Left lung (tissue), 10 donors: ENCODE measurements around the gene ATP12A. TPM values are rescaled to one million over a fixed set of nuclear protein-coding genes. Genes with fewer than 3 reads are reported as not detected.

ENCODE experiments used
- ATAC-seq: fragments of 200-7000 bp; cut with Tn5 transposase; one replicate; pipeline ENCODE4 v1.9.1; 2020; ENCODE audit warnings: moderate library complexity
- DNase-seq, 4 donors: peaks; one replicate each; pipeline ENCODE4 v3.0.0-alpha.2; 2013 to 2020
- H3K27ac ChIP-seq, 2 donors: fragments of 200-600 bp; sonication (generic) in 1 of 2; one replicate each; pipeline versions ENCODE4 v1.5.0 to v1.8.0; 2020 to 2021
- H3K27me3 ChIP-seq, 2 donors: fragments of 200-600 bp; sonication (generic) in 1 of 2; one replicate each; pipeline versions ENCODE4 v1.5.0 to v1.8.0; 2020 to 2021
- H3K36me3 ChIP-seq, 2 donors: fragments of 200-600 bp; sonication (generic) in 1 of 2; one replicate each; pipeline versions ENCODE4 v1.5.0 to v1.8.0; 2020 to 2021
- H3K4me1 ChIP-seq, 2 donors: fragments of 200-600 bp; one replicate each; pipeline ENCODE4 v1.8.0; 2021
- H3K4me3 ChIP-seq, 2 donors: fragments of 200-600 bp; sonication (generic) in 1 of 2; one replicate each; pipeline versions ENCODE4 v1.5.0 to v1.8.0; 2020 to 2021; ENCODE audit warnings: mild to moderate bottlenecking in 1 of 2
- H3K9me3 ChIP-seq, 2 donors: fragments of 200-600 bp; sonication (generic) in 1 of 2; one replicate each; pipeline versions ENCODE4 v1.5.0 to v1.8.0; 2020 to 2021
- intact Hi-C, 2 donors: fragments of 100-400 bp; cut with DNase I; formaldehyde crosslinking; loops; one replicate each; pipeline versions ENCODE4 v1.11.2 to v1.14.2; 2022
- polyA plus RNA-seq, 6 donors: library from polyadenylated mRNA; unstranded; fragments of 120-200 nt; gene quantifications; one replicate each; pipeline ENCODE4 v1.2.1, GENCODE V29; 2013; ENCODE audit not compliant: insufficient read length in 6 of 6
- total RNA-seq, 2 donors: library from RNA; stranded (reverse); fragmentation: NEBNext Ultra II Directional; extraction: Animal tissue kit (Norgen Biotek cat#: 25700); gene quantifications; one replicate each; pipeline ENCODE4 v1.2.1, GENCODE V29; 2021
- TF ChIP-seq, protein P1 (sequence below), 2 donors: fragments of 200-600 bp; sonication (generic) in 1 of 2; IDR thresholded peaks; one replicate each; pipeline versions ENCODE4 v1.5.0 to v1.8.0; 2021; ENCODE audit warnings: antibody characterized with exemption in 2 of 2
- donor health status: DM: no; HTN: yes; CAD: no.
- donor health status: DM: no; HTN: no; CAD: no.

Gene ATP12A
- total and polyA plus RNA-seq, 8 donors = 0.08 to 2.0 (median 0.10) TPM; not detected in 3

DNA sequence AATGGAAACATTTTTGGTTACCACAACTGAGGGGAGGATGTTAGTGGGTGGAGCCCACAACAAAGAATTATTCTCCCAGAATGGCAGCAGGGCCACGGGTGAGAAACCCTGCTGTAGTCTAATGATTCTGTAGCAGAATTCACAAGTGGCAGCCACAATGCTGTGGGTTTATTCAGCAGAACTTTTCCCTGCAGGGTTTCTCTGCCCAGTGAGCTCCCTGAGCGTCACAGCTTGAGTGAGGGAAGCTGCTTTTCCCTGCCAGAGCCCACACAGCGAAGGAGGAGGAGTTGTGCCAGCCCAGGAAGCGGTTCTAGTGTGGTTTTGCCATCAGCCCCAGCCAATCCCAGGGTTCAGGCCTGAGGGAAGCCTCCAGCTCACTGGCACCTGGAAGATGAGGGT is 4.4 kb downstream of the ATP12A start:
- DNase-seq = no peak
- Histone ChIP-seq H3K4me3 (no peak overlapping the region), H3K27ac (no peak overlapping the region), H3K36me3 (no peaks in the 10 kb centered on the region), H3K27me3 (peaks cover 17 to 31% of the 10 kb centered on the region in 2 donors), H3K9me3 (no peaks in the 10 kb centered on the region), H3K4me1 (peaks cover 5 to 14% of the 10 kb centered on the region in 2 donors)
- TF ChIP-seq, protein P1, sequence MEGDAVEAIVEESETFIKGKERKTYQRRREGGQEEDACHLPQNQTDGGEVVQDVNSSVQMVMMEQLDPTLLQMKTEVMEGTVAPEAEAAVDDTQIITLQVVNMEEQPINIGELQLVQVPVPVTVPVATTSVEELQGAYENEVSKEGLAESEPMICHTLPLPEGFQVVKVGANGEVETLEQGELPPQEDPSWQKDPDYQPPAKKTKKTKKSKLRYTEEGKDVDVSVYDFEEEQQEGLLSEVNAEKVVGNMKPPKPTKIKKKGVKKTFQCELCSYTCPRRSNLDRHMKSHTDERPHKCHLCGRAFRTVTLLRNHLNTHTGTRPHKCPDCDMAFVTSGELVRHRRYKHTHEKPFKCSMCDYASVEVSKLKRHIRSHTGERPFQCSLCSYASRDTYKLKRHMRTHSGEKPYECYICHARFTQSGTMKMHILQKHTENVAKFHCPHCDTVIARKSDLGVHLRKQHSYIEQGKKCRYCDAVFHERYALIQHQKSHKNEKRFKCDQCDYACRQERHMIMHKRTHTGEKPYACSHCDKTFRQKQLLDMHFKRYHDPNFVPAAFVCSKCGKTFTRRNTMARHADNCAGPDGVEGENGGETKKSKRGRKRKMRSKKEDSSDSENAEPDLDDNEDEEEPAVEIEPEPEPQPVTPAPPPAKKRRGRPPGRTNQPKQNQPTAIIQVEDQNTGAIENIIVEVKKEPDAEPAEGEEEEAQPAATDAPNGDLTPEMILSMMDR (IDR thresholded peaks at IDR 0.05) = no peak
- ATAC-seq = no peak
- intact Hi-C loops = no loop called here

DNA sequence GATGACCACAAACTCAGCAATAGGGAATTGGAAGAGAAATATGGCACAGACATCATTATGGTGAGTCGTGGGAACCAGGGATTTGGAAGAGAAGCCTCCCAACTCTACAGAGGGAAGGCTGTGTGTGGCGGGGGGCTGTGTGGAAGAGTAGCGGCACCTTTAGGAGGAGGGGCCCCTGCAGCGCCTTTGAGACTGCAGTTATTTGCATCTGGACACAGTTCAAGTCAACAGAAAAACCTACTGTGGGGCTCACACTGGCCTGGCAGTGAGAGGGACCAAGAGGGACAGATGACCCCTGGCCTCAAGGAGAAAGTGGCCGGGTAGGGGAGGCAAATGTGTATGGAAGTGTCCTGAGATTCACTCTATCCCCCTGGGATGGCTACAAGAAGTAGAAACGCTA is 5.1 kb downstream of the ATP12A start:
- H3K27ac ChIP-seq = no peak overlapping the region
- H3K36me3 ChIP-seq = no peaks in the 10 kb centered on the region
- DNase-seq (no peak), ATAC-seq (no peak)
- no peak overlapping the region for H3K4me3 ChIP-seq
- peaks cover 11 to 24% of the 10 kb centered on the region in 2 donors for H3K27me3 ChIP-seq
- intact Hi-C loops = no loop called here
- no peaks in the 10 kb centered on the region for H3K9me3 ChIP-seq
- TF ChIP-seq, protein P1 (IDR thresholded peaks at IDR 0.05) = no peak
- peaks cover 5 to 11% of the 10 kb centered on the region in 2 donors for H3K4me1 ChIP-seq

DNA sequence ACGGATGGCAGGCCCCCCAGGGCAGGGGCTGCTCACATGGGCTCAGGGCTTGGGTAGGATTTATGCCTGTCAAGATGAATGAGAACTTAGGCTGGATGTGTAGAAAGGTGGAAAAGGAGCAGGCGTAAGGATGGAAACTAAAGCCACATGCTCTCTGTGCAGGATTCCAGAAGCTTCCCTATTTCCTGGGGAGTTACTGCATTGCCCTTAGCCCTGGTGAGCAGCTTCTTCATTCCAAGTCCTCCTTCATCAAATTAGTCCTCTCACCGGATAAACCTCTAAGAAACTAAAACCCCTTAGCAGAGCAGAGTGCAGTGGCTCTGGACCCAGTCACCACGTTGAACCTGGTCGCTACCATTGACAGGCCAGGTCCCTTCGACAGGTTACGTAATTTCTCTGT is 7.4 kb downstream of the ATP12A start:
- DNase-seq = no peak
- TF ChIP-seq, protein P1 (IDR thresholded peaks at IDR 0.05) = no peak
- no peak overlapping the region for H3K4me3 ChIP-seq
- H3K27ac ChIP-seq = no peak overlapping the region
- peak; percentile 13 for ATAC-seq
- intact Hi-C loops = no loop called here
- peaks cover 0 to 26% of the 10 kb centered on the region in 2 donors for H3K27me3 ChIP-seq
- H3K36me3 ChIP-seq = no peaks in the 10 kb centered on the region
- H3K9me3 ChIP-seq = no peaks in the 10 kb centered on the region
- peaks cover 0 to 4% of the 10 kb centered on the region in 2 donors for H3K4me1 ChIP-seq

- TF ChIP-seq, protein P1 (IDR thresholded peaks at IDR 0.05) = no peak
- H3K27me3 ChIP-seq = peaks cover 0 to 26% of the 10 kb centered on the region in 2 donors
- no peaks in the 10 kb centered on the region for H3K9me3 ChIP-seq
- DNase-seq = no peak
- no peaks in the 10 kb centered on the region for H3K36me3 ChIP-seq
- H3K27ac ChIP-seq = no peak overlapping the region
- intact Hi-C loops = no loop called here
- peaks cover 0 to 4% of the 10 kb centered on the region in 2 donors for H3K4me1 ChIP-seq
- no peak overlapping the region for H3K4me3 ChIP-seq
- no peak for ATAC-seq
Observed at GRCh38 chr13:24688111-24688510, 7.9 kb downstream of the ATP12A start.

DNA sequence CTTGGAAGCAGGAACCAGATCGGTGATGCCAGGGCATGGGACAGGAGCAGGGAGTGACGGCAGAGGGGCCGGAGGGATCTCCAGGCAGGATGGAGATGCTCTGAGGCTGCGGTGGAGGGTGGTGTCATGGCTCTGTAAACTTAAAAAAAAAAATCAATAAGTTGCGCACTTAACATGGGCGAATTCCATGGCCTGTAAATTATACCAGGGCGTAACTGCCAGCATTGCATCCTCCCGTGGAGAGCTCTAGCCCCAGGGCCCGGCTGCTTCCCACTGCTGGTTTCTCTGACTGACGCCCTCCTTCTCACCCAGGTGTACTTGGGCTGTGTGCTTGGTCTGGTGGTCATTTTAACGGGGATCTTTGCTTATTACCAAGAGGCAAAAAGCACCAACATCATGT is 8.7 kb downstream of the ATP12A start:
- ATAC-seq (no peak), DNase-seq (no peak)
- no peak overlapping the region for H3K4me3 ChIP-seq
- no peaks in the 10 kb centered on the region for H3K36me3 ChIP-seq
- TF ChIP-seq, protein P1 (IDR thresholded peaks at IDR 0.05) = no peak
- H3K27ac ChIP-seq = no peak overlapping the region
- no peaks in the 10 kb centered on the region for H3K9me3 ChIP-seq
- intact Hi-C loops = no loop called here
- peaks cover 0 to 35% of the 10 kb centered on the region in 2 donors for H3K27me3 ChIP-seq
- H3K4me1 ChIP-seq = peaks cover 0 to 4% of the 10 kb centered on the region in 2 donors
